Measurements from ENCODE around the gene ATG2A.

Gene ATG2A

GRCh38 chr11:64883575-64883974 is 33.4 kb downstream of the ATG2A start:
- H3K27ac ChIP-seq (replicated peaks): no peak overlapping the region
- TF ChIP-seq POLR2AphosphoS5 (IDR thresholded peaks at IDR 0.05; ENCODE audit: low read depth) (no peak), SPI1 (IDR thresholded peaks at IDR 0.05; ENCODE audit: borderline replicate concordance, low read depth) (no peak), REST (IDR thresholded peaks at IDR 0.05; ENCODE audit: insufficient replicate concordance, low read depth) (no peak)
- DNase-seq (ENCODE audit: low read depth in 1 of 2, low spot score in 1 of 2): no peak
- H3K4me3 ChIP-seq (replicated peaks; ENCODE audit: insufficient read depth, low read length): no peak overlapping the region
- no peaks in the 10 kb centered on the region for H3K27me3 ChIP-seq (ENCODE audit: insufficient read depth, poor library complexity, severe bottlenecking)

GRCh38 chr11:64882243-64882642 is 34.8 kb downstream of the ATG2A start:
- Histone ChIP-seq H3K27me3 (ENCODE audit: insufficient read depth, poor library complexity, severe bottlenecking) (no peaks in the 10 kb centered on the region), H3K4me3 (replicated peaks; ENCODE audit: insufficient read depth, low read length) (no peak overlapping the region), H3K27ac (replicated peaks) (no peak overlapping the region)
- TF ChIP-seq CTCF (IDR thresholded peaks at IDR 0.05; ENCODE audit: insufficient read depth, low read length) (no peak), SPI1 (IDR thresholded peaks at IDR 0.05; ENCODE audit: borderline replicate concordance, low read depth) (no peak), GABPA (IDR thresholded peaks at IDR 0.05; ENCODE audit: low read depth) (no peak)
- DNase-seq (ENCODE audit: low read depth in 1 of 2, low spot score in 1 of 2): no peak

GRCh38 chr11:64881476-64881875 is 35.5 kb downstream of the ATG2A start:
- Histone ChIP-seq H3K27ac (replicated peaks) (no peak overlapping the region), H3K4me3 (replicated peaks; ENCODE audit: insufficient read depth, low read length) (no peak overlapping the region), H3K27me3 (ENCODE audit: insufficient read depth, poor library complexity, severe bottlenecking) (no peaks in the 10 kb centered on the region)
- no peak for DNase-seq (ENCODE audit: low read depth in 1 of 2, low spot score in 1 of 2)
- TF ChIP-seq CTCF (IDR thresholded peaks at IDR 0.05; ENCODE audit: insufficient read depth, low read length): no peak
- TF ChIP-seq POLR2AphosphoS5 (IDR thresholded peaks at IDR 0.05; ENCODE audit: low read depth): no peak
- no peak for TF ChIP-seq GABPA (IDR thresholded peaks at IDR 0.05; ENCODE audit: low read depth)
- TF ChIP-seq SPI1 (IDR thresholded peaks at IDR 0.05; ENCODE audit: borderline replicate concordance, low read depth): no peak
- TF ChIP-seq REST (IDR thresholded peaks at IDR 0.05; ENCODE audit: insufficient replicate concordance, low read depth): no peak

- no peaks in the 10 kb centered on the region for H3K27me3 ChIP-seq (ENCODE audit: insufficient read depth, poor library complexity, severe bottlenecking)
- no peak overlapping the region for H3K4me3 ChIP-seq (replicated peaks; ENCODE audit: insufficient read depth, low read length)
- no peak overlapping the region for H3K27ac ChIP-seq (replicated peaks)
- no peak for DNase-seq (ENCODE audit: low read depth in 1 of 2, low spot score in 1 of 2)
- TF ChIP-seq CTCF (IDR thresholded peaks at IDR 0.05; ENCODE audit: insufficient read depth, low read length): no peak
- no peak for TF ChIP-seq POLR2AphosphoS5 (IDR thresholded peaks at IDR 0.05; ENCODE audit: low read depth)
- TF ChIP-seq GABPA (IDR thresholded peaks at IDR 0.05; ENCODE audit: low read depth): no peak
- no peak for TF ChIP-seq SPI1 (IDR thresholded peaks at IDR 0.05; ENCODE audit: borderline replicate concordance, low read depth)
- TF ChIP-seq REST (IDR thresholded peaks at IDR 0.05; ENCODE audit: insufficient replicate concordance, low read depth): no peak
Observed at GRCh38 chr11:64880240-64881001, 36.6 kb downstream of the ATG2A start.

Data from HL-60 (cell line).